SK-N-SH treated with all-trans-retinoic acid at 6 μM for 48 hours (cell line): ENCODE results near the gene FOXP3.

Experiments
- ATAC-seq: fragments of 200-7000 bp; cut with Tn5 transposase; 3 replicates; pipeline ENCODE4 v1.9.1; 2020; ENCODE audit warnings: mild to moderate bottlenecking, moderate library complexity
- BACH2 ChIP-seq: fragments of 250-450 bp; sonication (Bioruptor Pico); IDR thresholded peaks from 2 replicates; pipeline ENCODE4 v1.9.0; 2021; ENCODE audit warnings: mild to moderate bottlenecking, borderline replicate concordance
- ESRRG ChIP-seq: fragments of 250-450 bp; sonication (Bioruptor Pico); IDR thresholded peaks from 2 replicates; pipeline ENCODE4 v1.6.1; 2021; ENCODE audit warnings: mild to moderate bottlenecking
- GLIS3 ChIP-seq: fragments of 250-450 bp; sonication (Bioruptor Pico); IDR thresholded peaks from 2 replicates; pipeline ENCODE4 v1.5.0; 2020; ENCODE audit warnings: mild to moderate bottlenecking, moderate library complexity
- ISL1 ChIP-seq: fragments of 250-450 bp; sonication (Bioruptor Pico); IDR thresholded peaks from 2 replicates; pipeline ENCODE4 v2.1.2; 2022; ENCODE audit warnings: mild to moderate bottlenecking, moderate library complexity
- PATZ1 ChIP-seq: fragments of 250-450 bp; sonication (Bioruptor Pico); IDR thresholded peaks from 2 replicates; pipeline ENCODE4 v1.8.0; 2020; ENCODE audit warnings: mild to moderate bottlenecking, moderate library complexity, borderline replicate concordance
- POU6F1 ChIP-seq: fragments of 250-450 bp; sonication (Bioruptor Pico); IDR thresholded peaks from 2 replicates; pipeline ENCODE4 v1.8.0; 2021; ENCODE audit warnings: low read depth, mild to moderate bottlenecking, moderate library complexity, borderline replicate concordance
- PPARA ChIP-seq: fragments of 250-450 bp; sonication (Bioruptor Pico); IDR thresholded peaks from 2 replicates; pipeline ENCODE4 v1.5.0; 2020; ENCODE audit warnings: mild to moderate bottlenecking, borderline replicate concordance
- RARB ChIP-seq: fragments of 250-450 bp; sonication (Bioruptor Pico); IDR thresholded peaks from 2 replicates; pipeline ENCODE4 v1.8.0; 2021; ENCODE audit warnings: mild to moderate bottlenecking, moderate library complexity
- TCF4 ChIP-seq: fragments of 250-450 bp; sonication (Bioruptor Pico); IDR thresholded peaks from 2 replicates; pipeline ENCODE4 v1.8.0; 2021; ENCODE audit warnings: mild to moderate bottlenecking, moderate library complexity, borderline replicate concordance
- TSHZ2 ChIP-seq: fragments of 250-450 bp; sonication (Bioruptor Pico); IDR thresholded peaks from 2 replicates; pipeline ENCODE4 v1.5.0; 2020; ENCODE audit warnings: mild to moderate bottlenecking, moderate library complexity
- ZC3H10 ChIP-seq: fragments of 250-450 bp; sonication (Bioruptor Pico); IDR thresholded peaks from 2 replicates; pipeline ENCODE4 v1.5.1; 2021; ENCODE audit warnings: mild to moderate bottlenecking, moderate library complexity
- ZFP3 ChIP-seq: fragments of 250-450 bp; sonication (Bioruptor Pico); IDR thresholded peaks from 2 replicates; pipeline ENCODE4 v1.5.0; 2020; ENCODE audit warnings: mild to moderate bottlenecking, moderate library complexity
- ZFP30 ChIP-seq: fragments of 450-650 bp; formaldehyde crosslinking; IDR thresholded peaks from 2 replicates; pipeline ENCODE4 v1.5.0; 2022; ENCODE audit warnings: mild to moderate bottlenecking, moderate library complexity
- ZNF565 ChIP-seq: fragments of 450-650 bp; formaldehyde crosslinking; conservative IDR thresholded peaks from 2 replicates; pipeline ENCODE4 v1.5.0; 2020; ENCODE audit warnings: low read depth, mild to moderate bottlenecking, moderate library complexity
- ZNF70 ChIP-seq: fragments of 450-650 bp; formaldehyde crosslinking; IDR thresholded peaks from 2 replicates; pipeline ENCODE4 v1.5.0; 2020; ENCODE audit warnings: mild to moderate bottlenecking, moderate library complexity
- ZNF8 ChIP-seq: fragments of 450-650 bp; formaldehyde crosslinking; IDR thresholded peaks from 2 replicates; pipeline ENCODE4 v1.5.0; 2020; ENCODE audit warnings: mild to moderate bottlenecking, moderate library complexity
- TF ChIP-seq, protein P1 (sequence below): fragments of 250-450 bp; sonication (Bioruptor Pico); IDR thresholded peaks from 2 replicates; pipeline ENCODE4 v1.5.1; 2021; ENCODE audit warnings: mild to moderate bottlenecking, moderate library complexity

The FOXP3 gene

GRCh38 chrX:49257846-49258748, 6.4 kb downstream of the FOXP3 start:
- no peak for ATAC-seq
- TF ChIP-seq ZFP30 (CRISPR knock-in tag) (no peak), ZFP3 (CRISPR knock-in tag) (no peak), TSHZ2 (no peak), PPARA (no peak), ZNF565 (CRISPR knock-in tag) (no peak), PATZ1 (no peak), POU6F1 (CRISPR knock-in tag) (no peak), BACH2 (no peak), ZC3H10 (CRISPR knock-in tag) (no peak), ZNF8 (no peak), RARB (CRISPR knock-in tag) (no peak), GLIS3 (CRISPR knock-in tag) (no peak), ZNF70 (no peak), TCF4 (CRISPR knock-in tag) (no peak)
- TF ChIP-seq, protein P1, sequence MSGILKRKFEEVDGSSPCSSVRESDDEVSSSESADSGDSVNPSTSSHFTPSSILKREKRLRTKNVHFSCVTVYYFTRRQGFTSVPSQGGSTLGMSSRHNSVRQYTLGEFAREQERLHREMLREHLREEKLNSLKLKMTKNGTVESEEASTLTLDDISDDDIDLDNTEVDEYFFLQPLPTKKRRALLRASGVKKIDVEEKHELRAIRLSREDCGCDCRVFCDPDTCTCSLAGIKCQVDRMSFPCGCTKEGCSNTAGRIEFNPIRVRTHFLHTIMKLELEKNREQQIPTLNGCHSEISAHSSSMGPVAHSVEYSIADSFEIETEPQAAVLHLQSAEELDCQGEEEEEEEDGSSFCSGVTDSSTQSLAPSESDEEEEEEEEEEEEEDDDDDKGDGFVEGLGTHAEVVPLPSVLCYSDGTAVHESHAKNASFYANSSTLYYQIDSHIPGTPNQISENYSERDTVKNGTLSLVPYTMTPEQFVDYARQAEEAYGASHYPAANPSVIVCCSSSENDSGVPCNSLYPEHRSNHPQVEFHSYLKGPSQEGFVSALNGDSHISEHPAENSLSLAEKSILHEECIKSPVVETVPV (CRISPR knock-in tag), result no peak

- no peak for TF ChIP-seq TCF4 (CRISPR knock-in tag)
- no peak for TF ChIP-seq ESRRG (CRISPR knock-in tag)
- TF ChIP-seq ISL1 (CRISPR knock-in tag), result no peak
- TF ChIP-seq, protein P1 (CRISPR knock-in tag), result no peak
- TF ChIP-seq TSHZ2, result no peak
- no peak for TF ChIP-seq ZC3H10 (CRISPR knock-in tag)
- TF ChIP-seq, all 23 proteins: peak for 0
- ATAC-seq, result no peak
Measured at GRCh38 chrX:49257074-49257790, 7.3 kb downstream of the FOXP3 start.
